ENCODE measurements around the gene ITPRIPL2.

Gene ITPRIPL2

DNA sequence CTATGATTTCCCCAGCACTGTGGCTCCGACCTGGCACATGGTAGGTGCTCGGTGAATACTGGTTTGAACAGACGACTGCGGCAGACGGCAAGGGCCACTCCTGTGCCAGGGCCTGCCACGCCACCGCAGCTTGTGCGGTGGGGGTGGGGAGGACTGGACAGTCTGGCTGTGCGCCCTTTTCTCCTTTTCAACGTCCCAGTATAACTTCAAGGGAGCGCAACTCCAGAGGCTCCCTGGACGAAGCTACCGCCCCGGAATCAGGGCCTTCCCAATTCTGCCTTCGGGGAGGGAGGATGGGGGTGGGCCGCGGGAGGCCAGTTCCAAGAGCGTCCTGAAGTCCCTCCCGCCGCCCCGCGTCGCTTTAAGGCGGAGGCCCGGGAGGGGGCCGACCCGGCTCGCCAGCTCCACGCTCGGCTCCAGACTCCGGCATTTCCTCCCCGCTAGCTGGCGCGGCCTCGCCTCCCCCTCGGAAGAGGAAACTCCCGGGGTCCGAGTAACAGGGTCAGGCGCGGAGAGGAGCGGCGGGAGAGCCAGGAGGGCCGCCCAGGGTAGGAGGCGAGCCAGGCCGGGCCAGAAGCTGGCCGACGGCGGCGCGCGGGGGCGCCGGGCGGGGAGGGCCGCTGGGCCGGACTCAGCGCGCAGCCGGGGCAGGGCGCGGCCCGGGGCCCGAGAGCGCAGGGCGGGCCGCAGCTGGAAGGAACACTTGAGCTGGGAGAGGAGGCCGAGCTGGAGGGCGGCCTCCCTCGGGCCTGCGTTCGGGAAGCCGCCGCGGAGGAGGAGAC is at the start of gene ITPRIPL2:
TSS of gene ITPRIPL2 (plus strand) at position 388 of the 782 bp plus-strand sequence. CDS start 498 bp downstream, outside the sequence.
- H3K4me3 ChIP-seq (ENCODE audit: low read depth, low read length) = peak within 1 kb of the TSS; percentile 33

GRCh38 chr16:19066988-19067348 is 46.8 kb upstream of the ITPRIPL2 start:
- no peak overlapping the region for H3K4me3 ChIP-seq (ENCODE audit: low read depth, low read length)

DNA sequence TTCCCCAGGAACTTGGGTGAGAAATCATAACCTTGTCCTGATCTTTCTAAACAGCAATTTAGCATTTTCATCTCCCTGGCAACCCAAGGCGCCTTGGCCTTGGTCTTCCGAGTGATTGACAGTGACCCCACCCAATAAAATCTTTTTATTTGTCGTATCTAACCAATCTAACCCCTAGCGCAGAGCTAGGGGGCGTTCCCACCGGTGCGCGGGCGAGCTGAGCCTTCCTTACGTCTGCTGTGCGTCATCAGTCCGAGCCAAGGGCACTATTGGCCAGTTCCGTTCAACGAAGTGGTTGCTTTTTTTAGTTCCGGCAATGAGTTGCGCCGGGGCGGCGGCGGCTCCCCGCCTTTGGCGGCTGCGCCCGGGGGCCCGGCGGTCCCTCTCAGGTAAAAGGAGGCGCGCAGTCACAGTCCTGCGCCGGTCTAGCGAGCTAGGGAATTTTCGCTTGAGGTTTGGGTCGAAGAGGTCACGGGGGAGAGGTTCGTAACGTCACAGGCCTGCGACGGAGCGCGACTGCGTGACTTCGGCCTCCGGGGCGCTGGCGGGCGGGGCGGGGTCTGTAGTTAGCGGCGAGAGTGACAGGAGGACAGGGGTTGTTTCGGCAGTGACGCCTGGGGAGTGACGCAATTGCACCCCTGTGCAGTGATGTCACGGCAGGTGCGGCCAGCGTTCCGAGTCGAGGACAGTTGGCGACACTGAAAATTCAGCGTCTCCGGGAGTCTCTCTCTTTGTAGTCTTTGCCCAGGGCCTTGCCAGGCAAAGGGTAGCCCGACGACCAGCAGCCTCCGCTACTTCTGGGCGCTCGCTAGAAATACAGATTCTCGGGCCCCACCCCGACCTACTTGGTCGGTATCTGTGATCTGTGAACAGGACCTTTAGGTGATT is 46.2 kb upstream of the ITPRIPL2 start, which contains the start of gene COQ7:
TSS of gene COQ7 (plus strand) at position 266 of the 888 bp plus-strand sequence. CDS start at position 317, 51 bp downstream.
- peak within 1 kb of the TSS; percentile 86 for H3K4me3 ChIP-seq (ENCODE audit: low read depth, low read length)

- peak overlapping the region; percentile 86 for H3K4me3 ChIP-seq (ENCODE audit: low read depth, low read length)
Observed at GRCh38 chr16:19068237-19068815, 45.4 kb upstream of the ITPRIPL2 start.

- H3K4me3 ChIP-seq (ENCODE audit: low read depth, low read length) = no peak overlapping the region
Observed at GRCh38 chr16:19071811-19072777, 41.7 kb upstream of the ITPRIPL2 start.

DNA sequence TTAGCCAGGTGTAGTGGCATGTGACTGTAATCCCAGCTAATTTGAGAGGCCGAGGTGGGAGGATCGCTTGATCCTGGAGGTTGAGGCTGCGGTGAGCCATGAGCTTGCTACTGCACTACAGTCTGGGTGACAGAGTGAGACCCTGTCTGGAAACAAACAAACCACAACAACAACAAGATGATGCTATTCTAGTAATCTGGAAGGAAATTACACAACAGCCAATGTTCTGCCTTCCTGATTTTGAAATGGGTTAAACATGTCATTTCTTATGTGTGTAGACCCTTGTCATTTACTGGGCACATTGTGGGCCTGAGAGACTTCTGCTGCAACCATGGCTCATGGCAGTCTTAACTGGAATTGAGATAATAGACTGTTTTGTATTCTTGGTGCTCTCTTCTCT is 40.4 kb upstream of the ITPRIPL2 start:
- no peak overlapping the region for H3K4me3 ChIP-seq (ENCODE audit: low read depth, low read length)

GRCh38 chr16:19073863-19074262 is 39.9 kb upstream of the ITPRIPL2 start:
- no peak overlapping the region for H3K4me3 ChIP-seq (ENCODE audit: low read depth, low read length)

DNA sequence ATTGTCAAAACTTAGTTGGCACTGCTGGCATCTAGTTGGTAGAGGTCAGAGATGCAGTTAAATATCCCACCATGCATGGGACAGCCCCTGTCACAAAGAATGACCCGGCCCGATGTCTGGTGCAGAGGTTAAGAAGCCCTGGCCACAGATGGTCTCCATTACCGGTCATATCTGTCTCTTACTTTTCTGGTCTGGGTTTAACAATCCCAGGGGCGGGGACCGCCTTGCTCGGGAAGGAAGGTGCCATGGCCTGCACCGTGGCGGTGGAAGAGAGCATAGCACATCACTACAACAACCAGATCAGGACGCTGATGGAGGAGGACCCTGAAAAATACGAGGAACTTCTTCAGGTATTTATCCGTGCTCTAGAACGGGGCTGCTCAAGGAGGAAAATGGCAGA is 38.3 kb upstream of the ITPRIPL2 start:
- H3K4me3 ChIP-seq (ENCODE audit: low read depth, low read length) = no peak overlapping the region

DNA sequence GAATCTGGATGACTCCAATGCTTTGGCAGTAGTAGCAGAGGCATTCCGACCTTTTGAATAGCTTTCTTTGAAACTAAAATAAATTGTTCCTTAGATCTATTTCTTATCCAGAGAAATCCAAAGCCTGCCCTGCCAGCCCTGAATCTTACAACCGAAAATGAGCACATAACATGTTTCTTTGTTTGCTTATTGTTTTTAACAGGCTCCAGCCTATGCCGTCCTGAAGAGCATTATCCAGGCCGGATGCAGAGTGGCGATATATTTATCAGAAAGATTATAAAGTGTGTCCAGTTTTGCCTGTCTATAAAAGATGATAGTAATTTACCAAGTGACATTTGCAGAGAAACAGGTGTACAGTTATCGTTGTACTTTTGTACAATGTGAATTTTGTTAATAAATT is 35.9 kb upstream of the ITPRIPL2 start:
- H3K4me3 ChIP-seq (ENCODE audit: low read depth, low read length) = no peak overlapping the region

- no peak overlapping the region for H3K4me3 ChIP-seq (ENCODE audit: low read depth, low read length)
Observed at GRCh38 chr16:19083670-19084069, 30.1 kb upstream of the ITPRIPL2 start.

DNA sequence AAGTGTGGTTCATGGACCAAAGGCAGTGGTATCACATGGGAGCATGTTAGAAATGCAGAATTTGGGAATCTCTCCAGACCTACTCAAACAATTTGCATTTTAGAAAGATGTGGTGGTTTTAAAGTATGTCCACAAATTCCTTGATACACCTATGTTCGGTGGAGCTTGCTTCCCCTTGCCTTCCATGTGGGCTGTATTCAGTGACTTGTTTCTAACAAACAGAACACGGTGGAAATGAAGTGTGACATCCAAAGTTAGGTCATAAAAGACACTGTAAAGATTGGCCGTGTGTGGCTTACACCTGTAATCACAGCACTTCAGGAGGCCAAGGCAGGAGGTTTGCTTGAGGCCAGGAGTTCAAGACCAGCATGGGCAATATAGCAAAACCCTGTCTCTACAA is 29.6 kb upstream of the ITPRIPL2 start:
- no peak overlapping the region for H3K4me3 ChIP-seq (ENCODE audit: low read depth, low read length)

GRCh38 chr16:19084879-19085278 is 28.9 kb upstream of the ITPRIPL2 start:
- no peak overlapping the region for H3K4me3 ChIP-seq (ENCODE audit: low read depth, low read length)

DNA sequence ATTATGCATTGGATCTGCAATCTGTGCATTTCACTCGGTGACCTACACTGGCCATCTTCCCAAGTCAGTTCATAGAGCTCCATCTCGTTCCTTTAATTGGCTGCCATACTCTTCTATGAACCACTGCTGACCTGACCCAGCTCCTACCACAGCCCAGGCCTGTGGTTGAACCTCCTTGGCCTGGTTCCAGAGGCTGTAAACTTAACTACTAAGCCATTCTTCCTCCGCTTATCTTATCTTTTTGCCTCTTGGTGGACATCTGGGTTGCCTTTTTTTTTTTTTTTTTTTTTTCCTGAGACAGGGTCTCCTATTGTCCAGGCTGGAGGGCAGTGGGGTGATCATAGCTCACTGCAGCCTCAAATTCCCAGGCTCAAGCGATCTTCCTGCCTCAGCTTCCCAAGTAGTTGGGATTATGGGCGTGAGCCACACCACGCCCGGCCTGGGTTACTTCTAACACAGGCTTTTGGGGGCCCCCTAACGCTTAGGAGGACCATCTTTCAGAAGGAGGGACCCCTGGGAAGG is 28.0 kb upstream of the ITPRIPL2 start:
- H3K4me3 ChIP-seq (ENCODE audit: low read depth, low read length) = no peak overlapping the region

DNA sequence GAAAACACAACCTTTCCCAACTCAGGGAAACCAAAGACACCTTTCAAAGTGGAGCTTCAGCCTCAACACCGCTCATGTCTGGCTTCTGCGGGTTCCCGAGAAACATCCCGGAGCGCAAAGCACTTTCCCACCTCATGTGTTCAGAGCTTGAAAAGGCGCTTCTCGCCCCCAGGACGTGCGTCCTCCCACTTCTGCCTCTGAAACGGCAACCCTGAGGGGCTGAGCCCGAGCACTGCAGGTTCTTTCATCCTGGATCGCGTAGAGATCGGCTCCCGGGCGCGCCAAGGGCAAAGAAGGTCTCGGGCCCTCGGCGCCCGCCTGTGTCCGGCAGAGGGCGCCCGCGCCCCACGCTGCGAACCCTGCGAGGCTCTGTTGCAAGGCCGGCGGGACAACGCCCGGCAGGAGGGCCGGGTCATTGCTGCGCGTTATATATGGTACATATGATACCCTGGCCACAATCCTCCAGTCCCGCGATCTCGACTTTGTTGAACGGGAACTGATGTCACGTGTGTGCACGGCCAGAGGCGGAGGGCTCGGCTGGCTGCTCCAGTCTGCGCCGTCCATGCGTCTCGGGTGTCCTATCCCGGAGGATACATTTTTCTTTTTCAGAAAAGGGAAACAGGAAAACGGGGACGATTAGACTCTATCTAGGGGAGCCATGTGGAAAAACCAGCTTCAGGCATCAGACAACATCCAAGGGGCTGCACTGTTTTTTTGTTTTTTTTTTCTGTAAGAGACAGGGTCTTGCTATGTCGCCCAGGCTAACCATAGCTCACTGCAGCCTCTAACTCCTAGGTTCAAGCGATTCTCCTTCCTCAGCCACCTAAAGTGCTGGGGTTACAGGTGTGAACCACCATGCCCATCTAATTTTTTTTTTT is 27.2 kb upstream of the ITPRIPL2 start:
- no peak overlapping the region for H3K4me3 ChIP-seq (ENCODE audit: low read depth, low read length)

GRCh38 chr16:19088341-19088916 is 25.3 kb upstream of the ITPRIPL2 start:
- H3K4me3 ChIP-seq (ENCODE audit: low read depth, low read length) = no peak overlapping the region

GRCh38 chr16:19089410-19089955 is 24.3 kb upstream of the ITPRIPL2 start:
- no peak overlapping the region for H3K4me3 ChIP-seq (ENCODE audit: low read depth, low read length)

DNA sequence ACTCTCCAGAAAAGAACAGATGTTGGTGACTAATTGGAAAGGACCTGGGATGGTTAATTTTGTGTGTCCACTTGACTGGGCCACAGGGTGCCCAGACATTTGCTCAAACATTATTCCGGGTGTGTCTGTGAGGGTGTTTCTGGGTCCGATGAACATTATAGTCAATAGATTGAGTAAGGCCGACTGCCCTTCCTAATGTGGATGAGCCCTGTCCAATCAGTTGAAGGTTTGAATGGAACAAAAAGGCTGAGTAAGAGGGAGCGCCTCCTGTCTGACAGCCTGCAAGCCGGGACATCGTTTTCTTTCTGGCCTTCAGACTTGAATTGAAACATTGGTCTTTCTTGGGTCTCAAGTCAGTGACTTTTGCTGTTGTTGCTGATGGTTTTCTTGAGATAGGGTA is 22.8 kb upstream of the ITPRIPL2 start:
- H3K4me3 ChIP-seq (ENCODE audit: low read depth, low read length) = no peak overlapping the region

- no peak overlapping the region for H3K4me3 ChIP-seq (ENCODE audit: low read depth, low read length)
Observed at GRCh38 chr16:19092653-19093410, 20.9 kb upstream of the ITPRIPL2 start.
